HepG2 (cell line): ENCODE measurements around the gene SPSB1. TPM values are rescaled to one million over a fixed set of nuclear protein-coding genes. Genes with fewer than 3 reads are reported as not detected.

Experiments used
- BHLHE40 ChIP-seq: IDR thresholded peaks from 2 replicates; pipeline ENCODE4 v1.6.1; 2011; ENCODE audit warnings: low read length, improper control_type of control experiment
- DZIP1 ChIP-seq: sonication (generic); formaldehyde crosslinking; IDR thresholded peaks from 2 replicates; pipeline ENCODE4 v1.5.0; 2020; ENCODE audit warnings: mild to moderate bottlenecking, missing genetic modification reagents
- FOXA3 ChIP-seq: IDR thresholded peaks from 2 replicates; pipeline ENCODE4 v1.6.1; 2016; ENCODE audit warnings: missing genetic modification reagents, missing compliant biosample characterization
- KAT7 ChIP-seq: IDR thresholded peaks from 2 replicates; pipeline ENCODE4 v1.6.1; 2018; ENCODE audit warnings: borderline replicate concordance, missing compliant biosample characterization
- PAWR ChIP-seq: sonication (generic); formaldehyde crosslinking; IDR thresholded peaks from 2 replicates; pipeline ENCODE4 v1.4.0; 2020; ENCODE audit warnings: missing genetic modification reagents, mild to moderate bottlenecking, borderline replicate concordance
- TCF7L2 ChIP-seq: IDR thresholded peaks from 2 replicates; pipeline ENCODE4 v1.6.1; 2011; ENCODE audit warnings: mild to moderate bottlenecking, low read depth, low read length, moderate library complexity
- ZFP36L1 ChIP-seq: sonication (generic); formaldehyde crosslinking; IDR thresholded peaks from 2 replicates; pipeline ENCODE4 v1.8.0; 2022; ENCODE audit warnings: mild to moderate bottlenecking, missing genetic modification reagents, moderate library complexity
- ZNF33A ChIP-seq: sonication (generic); formaldehyde crosslinking; IDR thresholded peaks from 2 replicates; pipeline ENCODE4 v1.5.1; 2020; ENCODE audit warnings: missing genetic modification reagents, mild to moderate bottlenecking, moderate library complexity, borderline replicate concordance
- ZNF660 ChIP-seq: sonication (generic); formaldehyde crosslinking; IDR thresholded peaks from 2 replicates; pipeline ENCODE4 v1.5.1; 2020; ENCODE audit warnings: mild to moderate bottlenecking, low read depth, missing genetic modification reagents, borderline replicate concordance
- ZNF672 ChIP-seq: sonication (generic); formaldehyde crosslinking; IDR thresholded peaks from 2 replicates; pipeline ENCODE4 v1.8.1; 2022; ENCODE audit warnings: missing genetic modification reagents
- ZNF773 ChIP-seq: sonication (generic); formaldehyde crosslinking; IDR thresholded peaks from 2 replicates; pipeline ENCODE4 v1.4.0; 2020; ENCODE audit warnings: missing genetic modification reagents, borderline replicate concordance
- polyA plus RNA-seq, 8 experiments: library from polyadenylated mRNA; depleted of rRNA in 3 of 8; stranded (reverse) in 7 of 8; unstranded in 1 of 8; fragments of >200 nt; fragmentation: Illumina TruSeq in 4 of 8; extraction: Trizol in 4 of 8; gene quantifications; 2 replicates each; pipeline versions ENCODE4 v1.2.1 to v1.2.3, GENCODE V29; 2011 to 2016; ENCODE audit warnings: low read depth in 4 of 8, missing spikeins in 1 of 8, mixed read lengths in 1 of 8; ENCODE audit not compliant: insufficient read depth in 1 of 8
- total RNA-seq, 5 experiments: library from RNA; depleted of rRNA; stranded (reverse); fragments of >200 nt; fragmentation: Illumina TruSeq; extraction: Trizol; gene quantifications; 2 replicates each; pipeline ENCODE4 v1.2.3, GENCODE V29; 2016; ENCODE audit warnings: low read depth in 1 of 5
- TF ChIP-seq, protein P1 (sequence below): sonication (generic); formaldehyde crosslinking; IDR thresholded peaks from 2 replicates; pipeline ENCODE4 v1.4.0; 2020; ENCODE audit warnings: missing genetic modification reagents
- TF ChIP-seq, protein P2 (sequence below): sonication (generic); formaldehyde crosslinking; IDR thresholded peaks from 2 replicates; pipeline ENCODE4 v1.9.0; 2021; ENCODE audit warnings: missing genetic modification reagents, borderline replicate concordance
- TF ChIP-seq, protein P3 (sequence below): sonication (generic); formaldehyde crosslinking; IDR thresholded peaks from 2 replicates; pipeline ENCODE4 v1.4.0; 2020; ENCODE audit warnings: missing genetic modification reagents

The SPSB1 gene
- total and polyA plus RNA-seq, 2 of the 13 experiments (the other 11 are each of a cell fraction or from before 2014, with no cell fraction given): 5.0 to 8.0 TPM

GRCh38 chr1:9279172-9279840 lies 13.4 kb upstream of the SPSB1 start (continued):
- no peak for TF ChIP-seq DZIP1 (CRISPR knock-in tag)
- TF ChIP-seq ZNF660 (CRISPR knock-in tag): no peak
- TF ChIP-seq, protein P1, sequence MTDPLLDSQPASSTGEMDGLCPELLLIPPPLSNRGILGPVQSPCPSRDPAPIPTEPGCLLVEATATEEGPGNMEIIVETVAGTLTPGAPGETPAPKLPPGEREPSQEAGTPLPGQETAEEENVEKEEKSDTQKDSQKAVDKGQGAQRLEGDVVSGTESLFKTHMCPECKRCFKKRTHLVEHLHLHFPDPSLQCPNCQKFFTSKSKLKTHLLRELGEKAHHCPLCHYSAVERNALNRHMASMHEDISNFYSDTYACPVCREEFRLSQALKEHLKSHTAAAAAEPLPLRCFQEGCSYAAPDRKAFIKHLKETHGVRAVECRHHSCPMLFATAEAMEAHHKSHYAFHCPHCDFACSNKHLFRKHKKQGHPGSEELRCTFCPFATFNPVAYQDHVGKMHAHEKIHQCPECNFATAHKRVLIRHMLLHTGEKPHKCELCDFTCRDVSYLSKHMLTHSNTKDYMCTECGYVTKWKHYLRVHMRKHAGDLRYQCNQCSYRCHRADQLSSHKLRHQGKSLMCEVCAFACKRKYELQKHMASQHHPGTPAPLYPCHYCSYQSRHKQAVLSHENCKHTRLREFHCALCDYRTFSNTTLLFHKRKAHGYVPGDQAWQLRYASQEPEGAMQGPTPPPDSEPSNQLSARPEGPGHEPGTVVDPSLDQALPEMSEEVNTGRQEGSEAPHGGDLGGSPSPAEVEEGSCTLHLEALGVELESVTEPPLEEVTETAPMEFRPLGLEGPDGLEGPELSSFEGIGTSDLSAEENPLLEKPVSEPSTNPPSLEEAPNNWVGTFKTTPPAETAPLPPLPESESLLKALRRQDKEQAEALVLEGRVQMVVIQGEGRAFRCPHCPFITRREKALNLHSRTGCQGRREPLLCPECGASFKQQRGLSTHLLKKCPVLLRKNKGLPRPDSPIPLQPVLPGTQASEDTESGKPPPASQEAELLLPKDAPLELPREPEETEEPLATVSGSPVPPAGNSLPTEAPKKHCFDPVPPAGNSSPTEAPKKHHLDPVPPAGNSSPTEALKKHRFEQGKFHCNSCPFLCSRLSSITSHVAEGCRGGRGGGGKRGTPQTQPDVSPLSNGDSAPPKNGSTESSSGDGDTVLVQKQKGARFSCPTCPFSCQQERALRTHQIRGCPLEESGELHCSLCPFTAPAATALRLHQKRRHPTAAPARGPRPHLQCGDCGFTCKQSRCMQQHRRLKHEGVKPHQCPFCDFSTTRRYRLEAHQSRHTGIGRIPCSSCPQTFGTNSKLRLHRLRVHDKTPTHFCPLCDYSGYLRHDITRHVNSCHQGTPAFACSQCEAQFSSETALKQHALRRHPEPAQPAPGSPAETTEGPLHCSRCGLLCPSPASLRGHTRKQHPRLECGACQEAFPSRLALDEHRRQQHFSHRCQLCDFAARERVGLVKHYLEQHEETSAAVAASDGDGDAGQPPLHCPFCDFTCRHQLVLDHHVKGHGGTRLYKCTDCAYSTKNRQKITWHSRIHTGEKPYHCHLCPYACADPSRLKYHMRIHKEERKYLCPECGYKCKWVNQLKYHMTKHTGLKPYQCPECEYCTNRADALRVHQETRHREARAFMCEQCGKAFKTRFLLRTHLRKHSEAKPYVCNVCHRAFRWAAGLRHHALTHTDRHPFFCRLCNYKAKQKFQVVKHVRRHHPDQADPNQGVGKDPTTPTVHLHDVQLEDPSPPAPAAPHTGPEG (CRISPR knock-in tag): no peak
- TF ChIP-seq, protein P2, sequence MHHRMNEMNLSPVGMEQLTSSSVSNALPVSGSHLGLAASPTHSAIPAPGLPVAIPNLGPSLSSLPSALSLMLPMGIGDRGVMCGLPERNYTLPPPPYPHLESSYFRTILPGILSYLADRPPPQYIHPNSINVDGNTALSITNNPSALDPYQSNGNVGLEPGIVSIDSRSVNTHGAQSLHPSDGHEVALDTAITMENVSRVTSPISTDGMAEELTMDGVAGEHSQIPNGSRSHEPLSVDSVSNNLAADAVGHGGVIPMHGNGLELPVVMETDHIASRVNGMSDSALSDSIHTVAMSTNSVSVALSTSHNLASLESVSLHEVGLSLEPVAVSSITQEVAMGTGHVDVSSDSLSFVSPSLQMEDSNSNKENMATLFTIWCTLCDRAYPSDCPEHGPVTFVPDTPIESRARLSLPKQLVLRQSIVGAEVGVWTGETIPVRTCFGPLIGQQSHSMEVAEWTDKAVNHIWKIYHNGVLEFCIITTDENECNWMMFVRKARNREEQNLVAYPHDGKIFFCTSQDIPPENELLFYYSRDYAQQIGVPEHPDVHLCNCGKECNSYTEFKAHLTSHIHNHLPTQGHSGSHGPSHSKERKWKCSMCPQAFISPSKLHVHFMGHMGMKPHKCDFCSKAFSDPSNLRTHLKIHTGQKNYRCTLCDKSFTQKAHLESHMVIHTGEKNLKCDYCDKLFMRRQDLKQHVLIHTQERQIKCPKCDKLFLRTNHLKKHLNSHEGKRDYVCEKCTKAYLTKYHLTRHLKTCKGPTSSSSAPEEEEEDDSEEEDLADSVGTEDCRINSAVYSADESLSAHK (CRISPR knock-in tag): no peak
- no peak for TF ChIP-seq FOXA3 (CRISPR knock-in tag)
- TF ChIP-seq PAWR (CRISPR knock-in tag): no peak
- TF ChIP-seq ZNF773 (CRISPR knock-in tag): no peak
- no peak for TF ChIP-seq BHLHE40
- TF ChIP-seq, protein P3, sequence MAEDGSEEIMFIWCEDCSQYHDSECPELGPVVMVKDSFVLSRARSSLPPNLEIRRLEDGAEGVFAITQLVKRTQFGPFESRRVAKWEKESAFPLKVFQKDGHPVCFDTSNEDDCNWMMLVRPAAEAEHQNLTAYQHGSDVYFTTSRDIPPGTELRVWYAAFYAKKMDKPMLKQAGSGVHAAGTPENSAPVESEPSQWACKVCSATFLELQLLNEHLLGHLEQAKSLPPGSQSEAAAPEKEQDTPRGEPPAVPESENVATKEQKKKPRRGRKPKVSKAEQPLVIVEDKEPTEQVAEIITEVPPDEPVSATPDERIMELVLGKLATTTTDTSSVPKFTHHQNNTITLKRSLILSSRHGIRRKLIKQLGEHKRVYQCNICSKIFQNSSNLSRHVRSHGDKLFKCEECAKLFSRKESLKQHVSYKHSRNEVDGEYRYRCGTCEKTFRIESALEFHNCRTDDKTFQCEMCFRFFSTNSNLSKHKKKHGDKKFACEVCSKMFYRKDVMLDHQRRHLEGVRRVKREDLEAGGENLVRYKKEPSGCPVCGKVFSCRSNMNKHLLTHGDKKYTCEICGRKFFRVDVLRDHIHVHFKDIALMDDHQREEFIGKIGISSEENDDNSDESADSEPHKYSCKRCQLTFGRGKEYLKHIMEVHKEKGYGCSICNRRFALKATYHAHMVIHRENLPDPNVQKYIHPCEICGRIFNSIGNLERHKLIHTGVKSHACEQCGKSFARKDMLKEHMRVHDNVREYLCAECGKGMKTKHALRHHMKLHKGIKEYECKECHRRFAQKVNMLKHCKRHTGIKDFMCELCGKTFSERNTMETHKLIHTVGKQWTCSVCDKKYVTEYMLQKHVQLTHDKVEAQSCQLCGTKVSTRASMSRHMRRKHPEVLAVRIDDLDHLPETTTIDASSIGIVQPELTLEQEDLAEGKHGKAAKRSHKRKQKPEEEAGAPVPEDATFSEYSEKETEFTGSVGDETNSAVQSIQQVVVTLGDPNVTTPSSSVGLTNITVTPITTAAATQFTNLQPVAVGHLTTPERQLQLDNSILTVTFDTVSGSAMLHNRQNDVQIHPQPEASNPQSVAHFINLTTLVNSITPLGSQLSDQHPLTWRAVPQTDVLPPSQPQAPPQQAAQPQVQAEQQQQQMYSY: 0 out of 2 replicates have a peak, but pooled peaks have one; percentile 27
- no peak for TF ChIP-seq KAT7 (CRISPR knock-in tag)
- TF ChIP-seq TCF7L2: no peak
- no peak for TF ChIP-seq ZNF672 (CRISPR knock-in tag)
- no peak for TF ChIP-seq ZNF33A (CRISPR knock-in tag)
- no peak for TF ChIP-seq ZFP36L1 (CRISPR knock-in tag)
